Measurements from ENCODE around the gene TMEM106C. TPM values are rescaled to one million over a fixed set of nuclear protein-coding genes. Genes with fewer than 3 reads are reported as not detected.

Gene TMEM106C
- total and polyA plus RNA-seq, 9 donors = 31.1 to 110 (median 55.0) TPM

- no peaks in the 10 kb centered on the region for H3K9me3 ChIP-seq
- H3K36me3 ChIP-seq = no peaks in the 10 kb centered on the region
- H3K4me3 ChIP-seq = no peak overlapping the region
- WGBS, 3 donors = 62 to 73% (median 71%) methylated on average over 3 of the region's 3 CpGs
- no peak for TF ChIP-seq POLR2A (IDR thresholded peaks at IDR 0.05)
- TF ChIP-seq, protein P1, sequence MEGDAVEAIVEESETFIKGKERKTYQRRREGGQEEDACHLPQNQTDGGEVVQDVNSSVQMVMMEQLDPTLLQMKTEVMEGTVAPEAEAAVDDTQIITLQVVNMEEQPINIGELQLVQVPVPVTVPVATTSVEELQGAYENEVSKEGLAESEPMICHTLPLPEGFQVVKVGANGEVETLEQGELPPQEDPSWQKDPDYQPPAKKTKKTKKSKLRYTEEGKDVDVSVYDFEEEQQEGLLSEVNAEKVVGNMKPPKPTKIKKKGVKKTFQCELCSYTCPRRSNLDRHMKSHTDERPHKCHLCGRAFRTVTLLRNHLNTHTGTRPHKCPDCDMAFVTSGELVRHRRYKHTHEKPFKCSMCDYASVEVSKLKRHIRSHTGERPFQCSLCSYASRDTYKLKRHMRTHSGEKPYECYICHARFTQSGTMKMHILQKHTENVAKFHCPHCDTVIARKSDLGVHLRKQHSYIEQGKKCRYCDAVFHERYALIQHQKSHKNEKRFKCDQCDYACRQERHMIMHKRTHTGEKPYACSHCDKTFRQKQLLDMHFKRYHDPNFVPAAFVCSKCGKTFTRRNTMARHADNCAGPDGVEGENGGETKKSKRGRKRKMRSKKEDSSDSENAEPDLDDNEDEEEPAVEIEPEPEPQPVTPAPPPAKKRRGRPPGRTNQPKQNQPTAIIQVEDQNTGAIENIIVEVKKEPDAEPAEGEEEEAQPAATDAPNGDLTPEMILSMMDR (IDR thresholded peaks at IDR 0.05) = no peak
- no peak for TF ChIP-seq EP300 (IDR thresholded peaks at IDR 0.05)
- H3K27me3 ChIP-seq = no peaks in the 10 kb centered on the region
- H3K27ac ChIP-seq = no peak overlapping the region
- no peaks in the 10 kb centered on the region for H3K4me1 ChIP-seq (ENCODE audit: insufficient read depth)
- intact Hi-C loops (cut with DNase I) = no loop called here
- no peak for DNase-seq
Observed at GRCh38 chr12:47969845-47970244, 6.4 kb downstream of the TMEM106C start.

GRCh38 chr12:47970843-47971242, 7.4 kb downstream of the TMEM106C start:
- WGBS, 3 donors = 79 to 90% (median 81%) methylated on average over 7 of the region's 7 CpGs
- TF ChIP-seq, protein P1 (IDR thresholded peaks at IDR 0.05) = no peak
- TF ChIP-seq EP300 (IDR thresholded peaks at IDR 0.05) (no peak), POLR2A (IDR thresholded peaks at IDR 0.05) (no peak)
- Histone ChIP-seq H3K4me3 (no peak overlapping the region), H3K27me3 (no peaks in the 10 kb centered on the region), H3K9me3 (no peaks in the 10 kb centered on the region), H3K27ac (no peak overlapping the region), H3K4me1 (ENCODE audit: insufficient read depth) (no peaks in the 10 kb centered on the region), H3K36me3 (no peaks in the 10 kb centered on the region)
- DNase-seq = no peak
- intact Hi-C loops (cut with DNase I) = no loop called here

DNA sequence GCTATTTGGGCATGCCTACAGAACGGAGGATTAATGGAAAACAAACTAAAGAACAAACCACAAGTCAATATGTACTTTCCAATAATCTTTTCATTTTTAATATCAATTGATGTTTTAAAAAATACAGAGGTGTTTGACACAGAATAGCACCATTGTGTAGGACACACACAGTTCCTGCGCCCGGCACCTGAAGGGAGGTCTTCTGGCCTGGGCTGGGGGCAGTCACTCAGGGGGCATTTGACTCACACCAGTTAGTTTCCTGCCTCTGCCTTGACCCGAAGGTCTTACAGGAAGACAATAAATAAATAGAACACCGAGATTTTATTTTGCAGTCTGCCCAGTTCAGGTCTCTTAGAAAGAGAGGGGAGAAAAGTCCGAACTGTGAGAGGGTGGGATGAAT, 9.5 kb downstream of the TMEM106C start:
- H3K4me3 ChIP-seq = no peak overlapping the region
- TF ChIP-seq POLR2A (IDR thresholded peaks at IDR 0.05) = no peak
- no peak for TF ChIP-seq EP300 (IDR thresholded peaks at IDR 0.05)
- TF ChIP-seq, protein P1 (IDR thresholded peaks at IDR 0.05) = no peak
- no peaks in the 10 kb centered on the region for H3K27me3 ChIP-seq
- no peak overlapping the region for H3K27ac ChIP-seq
- H3K36me3 ChIP-seq = no peaks in the 10 kb centered on the region
- WGBS, 3 donors = 76 to 84% (median 79%) methylated on average over 6 of the region's 6 CpGs
- intact Hi-C loops (cut with DNase I) = no loop called here
- no peaks in the 10 kb centered on the region for H3K4me1 ChIP-seq (ENCODE audit: insufficient read depth)
- DNase-seq = no peak
- H3K9me3 ChIP-seq = no peaks in the 10 kb centered on the region

DNA sequence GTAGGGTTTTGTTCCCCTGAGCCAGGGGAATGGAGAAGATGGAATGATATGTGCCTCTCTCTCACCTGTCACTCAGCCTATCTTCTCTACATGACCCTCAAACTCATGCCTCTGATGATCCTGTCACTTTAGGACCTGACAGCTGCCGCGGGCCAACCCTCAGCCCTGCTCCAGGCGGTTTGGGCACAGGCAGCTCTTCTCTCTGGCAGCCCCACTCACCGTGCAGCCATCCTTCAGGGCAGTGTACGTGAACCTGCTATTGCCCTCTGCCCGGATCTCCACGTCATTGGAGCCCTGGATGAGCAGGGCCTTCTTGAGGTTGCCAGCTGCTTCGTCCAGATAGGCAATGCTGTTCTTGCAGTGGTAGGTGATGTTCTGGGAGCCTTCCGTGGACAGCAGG, 10.5 kb downstream of the TMEM106C start:
- no peaks in the 10 kb centered on the region for H3K27me3 ChIP-seq
- 91 to 97% (median 93%) methylated on average over 9 of the region's 9 CpGs for WGBS, 3 donors
- intact Hi-C loops (cut with DNase I) = no loop called here
- H3K4me3 ChIP-seq = no peak overlapping the region
- no peaks in the 10 kb centered on the region for H3K4me1 ChIP-seq (ENCODE audit: insufficient read depth)
- TF ChIP-seq POLR2A (IDR thresholded peaks at IDR 0.05) (no peak), EP300 (IDR thresholded peaks at IDR 0.05) (no peak)
- TF ChIP-seq, protein P1 (IDR thresholded peaks at IDR 0.05) = no peak
- no peak for DNase-seq
- no peaks in the 10 kb centered on the region for H3K36me3 ChIP-seq
- no peaks in the 10 kb centered on the region for H3K9me3 ChIP-seq
- H3K27ac ChIP-seq = no peak overlapping the region

Data from ovary (tissue), 9 donors.